ENCODE data around the gene SCGN.

The SCGN gene

GRCh38 chr6:25641377-25641776 is 10.6 kb upstream of the SCGN start:
- DNase-seq: no peak

GRCh38 chr6:25641940-25642666 is 9.9 kb upstream of the SCGN start:
- DNase-seq: no peak

DNA sequence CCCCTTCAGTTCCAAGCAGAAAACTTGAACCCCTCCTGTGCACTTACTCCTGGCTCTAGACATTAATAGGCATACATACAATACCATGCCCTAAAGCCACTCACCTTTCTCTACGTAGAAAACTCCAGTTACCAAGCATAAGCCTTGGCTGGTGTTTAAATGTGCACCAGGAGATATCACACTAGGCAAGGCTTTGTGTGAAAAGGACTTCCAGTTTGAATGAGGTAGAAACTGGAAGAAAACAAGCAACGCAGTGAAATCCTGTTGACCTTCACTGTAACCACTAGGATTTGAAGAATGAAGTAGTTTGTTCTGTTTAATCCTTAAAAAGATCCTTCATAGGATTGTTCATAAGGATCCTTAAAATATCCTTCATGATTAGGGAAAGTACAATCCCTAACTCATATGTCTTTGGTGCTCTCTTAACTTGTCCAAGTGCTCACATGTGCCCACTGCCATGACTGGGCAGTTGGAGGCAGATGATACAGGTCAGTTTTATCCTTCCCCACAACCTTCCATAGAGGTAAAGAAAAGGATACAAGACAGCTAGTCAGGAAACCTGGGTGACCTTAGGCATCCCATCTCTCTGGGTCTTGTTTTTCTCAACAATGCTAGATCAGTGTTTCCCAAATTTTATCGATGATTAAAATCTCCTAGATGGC is 9.2 kb upstream of the SCGN start:
- DNase-seq: no peak

DNA sequence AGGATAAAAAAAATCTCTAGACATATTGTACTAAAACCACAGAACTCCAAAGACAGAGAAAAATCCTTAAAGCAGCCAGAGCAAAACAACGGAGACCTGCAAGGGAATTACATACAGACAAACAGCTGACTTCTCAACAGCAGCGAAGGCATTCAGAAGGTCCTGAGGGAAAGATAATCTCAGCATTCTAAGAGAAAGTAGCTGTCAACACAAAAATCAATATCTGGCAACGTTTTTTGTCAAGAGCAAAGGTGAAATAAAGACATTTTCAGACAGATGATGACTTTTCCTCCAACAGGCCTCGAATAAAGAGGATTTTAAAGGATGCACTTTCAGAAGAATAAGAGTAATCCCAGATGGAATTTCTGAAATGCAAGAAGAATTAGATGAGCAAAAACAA is 6.1 kb upstream of the SCGN start:
- DNase-seq: no peak

DNA sequence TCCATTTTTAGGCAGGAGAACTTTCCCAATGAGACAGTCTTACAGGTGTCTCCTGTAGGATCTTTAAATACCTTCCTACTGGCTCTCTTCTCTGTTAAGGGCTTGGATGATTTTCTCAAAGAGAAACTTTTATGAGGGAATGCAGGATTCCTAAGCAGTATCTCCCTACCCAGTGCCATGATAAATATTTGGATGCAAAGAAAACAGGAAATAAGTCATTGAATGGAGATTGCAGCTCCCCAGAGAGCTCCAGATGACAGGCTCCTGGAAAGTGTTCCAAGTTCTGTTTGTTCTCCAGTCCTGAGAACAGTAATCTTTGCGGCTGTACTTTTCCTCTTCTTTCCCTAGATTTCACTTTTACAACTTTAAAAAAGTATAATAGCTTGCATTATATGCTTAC is 2.4 kb upstream of the SCGN start:
- DNase-seq: no peak

DNA sequence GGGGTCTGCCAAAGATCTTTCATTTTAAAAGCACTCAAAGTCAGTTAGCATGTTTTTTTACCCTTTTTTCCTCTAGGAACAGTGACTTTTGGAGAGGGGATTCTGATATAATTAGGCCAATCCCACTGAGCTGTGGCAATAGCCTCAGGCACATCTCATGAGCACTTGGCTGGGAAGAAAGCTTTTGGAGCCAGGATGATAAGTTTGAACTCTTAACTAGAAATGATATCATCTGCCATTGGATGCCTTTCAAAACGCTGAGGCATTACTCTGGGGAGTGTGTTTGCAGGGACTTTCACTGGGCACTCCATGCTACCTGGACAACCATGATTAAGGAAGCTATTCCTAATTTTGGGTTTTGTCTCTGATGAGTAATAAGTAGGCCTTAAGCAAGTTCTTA is 3.7 kb downstream of the SCGN start:
- no peak for DNase-seq

DNA sequence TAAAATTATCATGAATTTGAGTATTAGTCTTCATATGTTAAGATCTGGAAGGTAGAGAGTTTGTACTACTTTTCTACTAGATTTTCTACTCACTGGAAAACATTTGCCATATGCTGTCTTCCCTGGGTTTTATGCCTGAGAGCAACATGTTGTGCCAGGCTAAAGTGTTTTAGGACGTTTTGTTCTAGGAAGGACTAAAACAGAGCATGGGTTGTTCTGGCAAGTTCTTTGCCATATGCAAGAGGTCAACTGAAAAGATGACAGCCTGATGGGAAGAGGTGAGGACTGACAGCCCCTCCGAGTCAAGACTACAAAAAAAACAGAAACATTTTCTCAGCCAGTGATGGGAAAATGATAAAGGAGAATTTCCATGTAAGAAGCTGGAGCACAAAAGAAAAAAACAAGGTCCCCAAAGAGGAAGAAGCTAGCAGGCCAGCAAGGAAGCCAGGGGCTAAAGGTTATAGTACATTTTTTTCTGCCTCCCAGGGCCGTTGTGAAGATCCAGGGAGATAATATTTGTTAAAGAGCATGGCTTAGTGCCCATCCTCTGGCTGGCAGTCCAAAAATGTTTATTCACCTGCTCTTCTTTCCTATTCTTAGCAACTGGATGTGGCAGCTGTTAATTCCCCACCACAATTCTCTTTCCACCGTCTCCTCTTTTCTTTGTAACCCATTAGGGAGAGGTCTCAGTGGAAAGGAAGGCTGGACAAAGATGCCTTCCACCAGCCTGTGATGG is 7.8 kb downstream of the SCGN start:
- no peak for DNase-seq

DNA sequence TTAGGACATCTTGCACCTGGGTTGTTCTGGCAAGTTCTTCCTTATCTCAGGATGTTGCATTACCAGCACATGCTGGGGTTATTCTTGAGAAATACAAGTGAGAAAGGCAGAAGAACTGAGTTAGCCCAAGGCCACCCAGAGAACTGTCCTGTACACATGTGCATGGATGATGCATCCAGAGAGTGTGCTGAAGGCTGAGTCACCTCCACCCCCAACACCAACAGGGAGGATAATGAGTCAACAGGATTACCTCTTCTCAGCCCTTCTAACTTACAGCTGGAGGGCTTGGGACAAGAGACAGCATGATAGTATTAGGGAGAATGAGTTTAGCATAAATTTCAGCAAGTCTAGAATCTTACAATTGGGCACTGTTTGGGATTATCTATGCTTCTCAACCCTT is 8.5 kb downstream of the SCGN start:
- no peak for DNase-seq

DNA sequence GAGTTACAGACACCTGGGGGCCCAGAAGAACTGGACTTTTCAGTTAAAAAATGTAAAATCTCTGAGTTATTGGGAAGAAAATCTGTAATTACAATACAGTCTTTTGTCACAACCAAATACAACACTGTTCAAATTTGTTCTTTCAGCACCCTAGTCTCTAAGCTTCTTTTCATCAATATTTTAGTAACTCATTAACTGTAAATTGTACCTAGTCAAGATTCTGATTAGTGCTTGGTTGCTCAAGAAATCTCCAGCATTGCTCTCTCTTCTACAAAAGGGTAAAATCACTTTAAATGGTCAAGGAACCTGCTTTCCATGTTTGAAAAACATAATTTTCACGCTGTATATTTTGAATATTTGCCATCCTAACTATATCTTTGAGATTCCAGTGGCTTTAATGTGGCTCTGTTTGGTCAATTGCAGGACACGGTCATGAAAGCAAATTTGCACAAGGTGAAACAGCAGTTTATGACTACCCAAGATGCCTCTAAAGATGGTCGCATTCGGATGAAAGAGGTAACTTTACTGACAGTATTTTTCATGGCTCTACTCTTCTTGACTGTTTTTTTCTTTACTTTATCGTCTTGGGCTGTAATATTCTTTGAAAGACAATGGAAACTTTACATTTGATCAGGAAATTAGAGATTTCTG is 9.2 kb downstream of the SCGN start:
- DNase-seq: no peak

DNA sequence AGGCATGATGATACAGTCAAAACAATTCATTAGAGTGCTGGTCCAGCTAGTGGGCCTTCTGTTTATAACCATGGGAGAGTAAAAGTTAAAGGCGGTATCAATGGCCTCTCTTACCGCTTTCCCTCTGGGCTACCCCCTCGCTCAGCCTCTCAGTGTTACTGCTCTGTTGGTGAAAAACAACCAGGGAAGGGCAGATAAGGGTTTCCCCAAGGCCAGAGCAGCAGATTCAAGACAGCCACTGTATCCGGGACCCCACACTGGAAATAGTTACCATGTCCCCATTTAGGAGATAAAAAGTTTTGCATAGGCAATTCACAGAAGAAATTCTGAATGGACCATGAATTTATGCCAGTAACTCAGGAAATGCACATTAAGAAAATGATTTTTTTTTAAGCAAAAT is 13.4 kb downstream of the SCGN start:
- DNase-seq: no peak

GRCh38 chr6:25669413-25669812 is 17.4 kb downstream of the SCGN start:
- DNase-seq: no peak

DNA sequence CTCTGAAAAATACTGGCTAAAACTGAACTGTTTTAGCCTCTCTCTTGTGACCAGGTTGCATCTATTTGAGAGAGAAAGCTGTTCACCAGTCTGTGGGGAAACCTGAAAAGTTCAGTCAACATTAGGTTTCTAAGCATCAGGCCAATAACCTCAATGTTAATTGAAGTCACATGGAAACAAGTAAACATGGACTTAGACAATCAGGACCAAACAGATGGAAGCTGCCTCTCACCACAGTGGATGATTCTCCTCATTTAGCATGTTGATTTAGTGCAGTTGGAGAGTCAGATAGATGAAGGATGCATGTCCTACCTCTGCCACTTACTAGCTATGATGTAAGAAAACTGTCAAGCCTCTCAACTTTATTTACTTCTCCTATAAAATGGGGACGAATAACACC is 18.2 kb downstream of the SCGN start:
- no peak for DNase-seq

- DNase-seq: no peak
Measured at GRCh38 chr6:25670793-25671513, 18.9 kb downstream of the SCGN start.

- no peak for DNase-seq
Measured at GRCh38 chr6:25671652-25672051, 19.6 kb downstream of the SCGN start.

DNA sequence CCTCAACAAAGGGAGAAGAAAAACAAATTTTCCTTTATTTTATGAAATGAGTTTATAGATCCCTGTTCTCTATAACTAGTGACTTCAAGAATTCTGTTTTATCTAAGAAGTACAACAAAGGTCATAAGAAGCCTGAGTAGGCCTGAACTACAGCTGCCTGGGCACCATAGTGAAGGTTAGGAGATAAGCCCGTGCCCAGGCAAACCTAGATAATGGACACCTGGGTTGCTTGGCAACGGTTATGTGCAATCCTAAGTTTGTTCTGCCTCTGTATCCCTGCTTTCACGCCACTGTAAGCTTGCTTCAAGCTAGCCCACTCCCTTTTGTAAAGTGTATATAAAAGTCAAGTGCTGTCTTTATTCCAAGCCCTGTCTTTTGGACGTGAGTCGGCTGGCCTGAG is 23.2 kb downstream of the SCGN start:
- DNase-seq: no peak

DNA sequence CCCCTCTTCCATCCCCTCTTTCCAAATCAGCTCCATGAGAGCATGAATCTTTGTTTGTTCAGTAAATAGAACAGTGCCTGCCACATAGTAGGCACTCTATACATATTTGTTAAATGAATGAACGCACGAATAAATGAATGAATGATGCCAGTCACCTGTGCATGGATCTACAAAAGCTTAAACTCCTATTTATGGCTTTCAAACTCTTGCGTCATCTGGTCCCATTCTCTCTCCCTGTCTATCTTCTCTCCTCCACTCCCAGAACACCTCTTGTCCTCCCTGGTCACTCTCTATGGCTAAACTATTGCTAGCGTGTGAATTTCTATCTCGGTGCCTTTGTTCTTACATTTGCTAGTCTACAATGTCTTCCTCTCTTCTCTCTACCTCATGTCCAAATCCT is 24.8 kb downstream of the SCGN start:
- DNase-seq: no peak

DNA sequence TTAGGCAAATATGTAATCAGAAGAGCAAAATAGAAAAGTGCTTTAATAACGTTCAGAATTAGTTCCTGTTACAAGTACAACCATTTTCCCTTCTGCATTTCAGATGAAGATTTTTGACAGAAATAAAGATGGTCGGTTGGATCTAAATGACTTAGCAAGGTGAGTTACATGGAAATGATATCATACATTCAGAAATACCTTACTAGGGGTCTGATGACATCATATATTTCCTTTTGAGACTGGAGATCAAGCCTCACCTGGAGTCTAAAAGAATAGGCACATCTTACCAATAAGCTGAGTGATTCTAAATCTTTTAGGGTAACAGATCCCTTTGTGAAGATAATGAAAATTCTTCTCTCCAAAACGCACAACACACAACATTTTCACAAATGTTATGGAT is 29.8 kb downstream of the SCGN start:
- DNase-seq: no peak

GRCh38 chr6:25682324-25682723 is 30.3 kb downstream of the SCGN start:
- DNase-seq: no peak

- DNase-seq: no peak
Measured at GRCh38 chr6:25684565-25684964, 32.5 kb downstream of the SCGN start.

GRCh38 chr6:25685251-25685650 is 33.2 kb downstream of the SCGN start:
- no peak for DNase-seq

- DNase-seq: no peak
Measured at GRCh38 chr6:25685896-25686295, 33.9 kb downstream of the SCGN start.

GRCh38 chr6:25686856-25687255 is 34.8 kb downstream of the SCGN start:
- DNase-seq: no peak

DNA sequence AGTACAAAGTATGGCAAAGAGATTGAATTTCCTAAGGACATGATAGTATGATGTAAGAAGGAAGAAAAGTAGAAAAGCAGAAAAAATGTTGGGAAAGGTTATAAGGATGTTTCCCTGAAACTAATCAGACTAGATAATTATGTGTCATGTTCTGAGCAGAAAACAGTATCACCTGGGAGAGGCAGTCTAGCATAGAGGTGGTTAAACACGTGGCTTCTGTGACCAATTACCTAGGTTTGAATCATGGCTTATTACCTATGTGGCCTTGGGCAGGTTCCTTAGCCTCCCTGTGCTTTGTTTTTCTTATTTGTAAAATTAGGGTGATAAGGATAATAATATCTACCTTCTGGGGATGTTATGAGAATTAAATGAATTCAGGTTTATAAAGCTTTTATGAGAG is 38.0 kb downstream of the SCGN start:
- peak; percentile 13 for DNase-seq
